Neural progenitor cell (in vitro differentiated cells): ENCODE data around the gene MESD. TPM values are rescaled to one million over a fixed set of nuclear protein-coding genes. Genes with fewer than 3 reads are reported as not detected.
A peak's percentile ranks its signal among the peaks of the same experiment; 100 is the strongest.

Source experiments
- DNase-seq: peaks from one replicate; pipeline ENCODE4 v3.0.0-alpha.2; 2016; ENCODE audit warnings: low spot score
- H2AFZ ChIP-seq: fragments of 200-600 bp; sonication (generic); replicated peaks from 2 replicates; pipeline ENCODE4 v1.6.1; 2016; ENCODE audit warnings: antibody characterized with exemption
- H3F3A ChIP-seq: fragments of 200-600 bp; sonication (generic); 2 replicates; pipeline ENCODE4 v1.6.1; 2016; ENCODE audit warnings: antibody characterized with exemption, low read depth
- H3K27ac ChIP-seq: fragments of 200-600 bp; sonication (generic); 2 replicates; pipeline ENCODE4 v1.5.1; 2016; ENCODE audit warnings: mild to moderate bottlenecking
- H3K27me3 ChIP-seq: fragments of 200-600 bp; sonication (generic); 2 replicates; pipeline ENCODE4 v1.6.1; 2016; ENCODE audit warnings: mild to moderate bottlenecking, moderate library complexity
- H3K36me3 ChIP-seq: fragments of 200-600 bp; sonication (generic); 2 replicates; pipeline ENCODE4 v1.5.1; 2016
- H3K4me1 ChIP-seq: fragments of 200-600 bp; sonication (generic); 2 replicates; pipeline ENCODE4 v1.6.1; 2016; ENCODE audit warnings: mixed run types
- H3K4me2 ChIP-seq: fragments of 200-600 bp; sonication (generic); 2 replicates; pipeline ENCODE4 v1.6.1; 2016
- H3K4me3 ChIP-seq: fragments of 200-600 bp; sonication (generic); 2 replicates; pipeline ENCODE4 v1.5.1; 2016
- H3K79me2 ChIP-seq: fragments of 200-600 bp; sonication (generic); 2 replicates; pipeline ENCODE4 v1.6.1; 2016; ENCODE audit warnings: low read depth
- H3K9ac ChIP-seq: fragments of 200-600 bp; sonication (generic); 2 replicates; pipeline ENCODE4 v1.6.1; 2016
- H3K9me3 ChIP-seq: fragments of 200-600 bp; sonication (generic); 2 replicates; pipeline ENCODE4 v1.5.1; 2016; ENCODE audit warnings: low read depth
- H4K20me1 ChIP-seq: fragments of 200-600 bp; sonication (generic); 2 replicates; pipeline ENCODE4 v1.6.1; 2016; ENCODE audit warnings: low read depth
- H3K27ac Mint-ChIP-seq: 3 replicates; pipeline ENCODE4 v1.8.0; 2021; ENCODE audit warnings: mixed read lengths
- H3K27me3 Mint-ChIP-seq: 2 replicates; pipeline ENCODE4 v1.8.0; 2022; ENCODE audit warnings: low read depth, mild to moderate bottlenecking, inconsistent platforms, moderate library complexity, mixed read lengths; ENCODE audit not compliant: insufficient read depth
- H3K36me3 Mint-ChIP-seq: 3 replicates; pipeline ENCODE4 v1.8.0; 2021; ENCODE audit warnings: mixed read lengths
- H3K4me1 Mint-ChIP-seq: 3 replicates; pipeline ENCODE4 v1.8.0; 2021; ENCODE audit warnings: mixed read lengths
- H3K4me3 Mint-ChIP-seq: 3 replicates; pipeline ENCODE4 v1.8.0; 2021; ENCODE audit warnings: mild to moderate bottlenecking, moderate library complexity, mixed read lengths
- H3K9me3 Mint-ChIP-seq: 3 replicates; pipeline ENCODE4 v1.8.0; 2020; ENCODE audit warnings: mixed read lengths
- EZH2 ChIP-seq: fragments of 200-600 bp; sonication (generic); IDR thresholded peaks from 2 replicates; pipeline ENCODE4 v1.6.1; 2017; ENCODE audit warnings: antibody characterized with exemption, mild to moderate bottlenecking, moderate library complexity
- EZH2phosphoT487 ChIP-seq: fragments of 200-600 bp; sonication (generic); IDR thresholded peaks from 2 replicates; pipeline ENCODE4 v1.6.1; 2017; ENCODE audit warnings: antibody characterized with exemption
- total RNA-seq: library from RNA; depleted of rRNA; stranded (reverse); fragments of >200 nt; gene quantifications from 2 replicates; pipeline ENCODE4 v1.2.3, GENCODE V29; 2015; ENCODE audit warnings: low replicate concordance
- TF ChIP-seq, protein P1 (sequence below): fragments of 200-600 bp; sonication (generic); IDR thresholded peaks from 2 replicates; pipeline ENCODE4 v1.5.1; 2017; ENCODE audit warnings: antibody characterized with exemption, mild to moderate bottlenecking

The MESD gene
- total RNA-seq, 1 donor from 2014 or later = 31.5 TPM

DNA sequence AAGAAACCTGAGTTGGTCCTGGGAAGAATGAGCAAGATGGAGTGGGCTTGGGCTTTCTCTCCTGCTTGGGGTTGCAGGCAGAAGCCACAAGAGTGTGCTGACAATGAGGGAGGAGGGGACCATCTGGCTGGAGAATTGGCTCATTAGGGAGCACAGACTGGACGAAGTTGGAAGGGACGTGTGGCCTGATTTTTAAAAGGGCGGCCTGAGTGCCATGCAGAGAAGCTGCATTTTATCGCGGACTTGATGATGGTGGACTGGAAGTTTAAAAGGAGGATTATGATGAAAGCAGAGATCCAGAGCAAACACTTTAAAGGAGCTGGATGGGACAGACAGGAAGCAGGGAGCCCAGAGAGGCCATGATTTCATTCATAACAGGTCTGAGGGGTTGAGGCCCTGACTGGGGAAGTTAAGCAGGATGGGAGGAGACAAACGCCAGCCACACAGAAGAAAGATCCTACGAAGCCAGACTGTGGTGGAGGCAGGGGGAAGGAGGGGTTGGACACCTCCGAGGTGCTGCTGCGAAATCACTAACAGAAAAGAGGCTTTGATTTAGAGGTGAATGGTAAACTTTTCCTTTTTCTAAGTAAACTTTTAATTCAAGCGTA is 34.8 kb upstream of the MESD start:
- Mint-ChIP-seq H3K36me3 (no peaks in the 10 kb centered on the region), H3K9me3 (no peaks in the 10 kb centered on the region), H3K27ac (peak overlapping the region; percentile 47), H3K4me3 (peak overlapping the region; percentile 9), H3K27me3 (peaks cover 2% of the 10 kb centered on the region), H3K4me1 (peaks cover 21% of the 10 kb centered on the region)
- Histone ChIP-seq H3K9ac (no peak overlapping the region), H3K36me3 (no peaks in the 10 kb centered on the region), H3K27ac (no peak overlapping the region), H3K4me1 (peaks cover 12% of the 10 kb centered on the region), H3K79me2 (no peaks in the 10 kb centered on the region), H3K4me3 (no peak overlapping the region), H3K27me3 (no peaks in the 10 kb centered on the region), H3K9me3 (no peaks in the 10 kb centered on the region), H2AFZ (peak overlapping the region; percentile 30), H3K4me2 (no peak overlapping the region), H3F3A (no peaks in the 10 kb centered on the region), H4K20me1 (no peaks in the 10 kb centered on the region)
- DNase-seq = no peak
- no peak for TF ChIP-seq EZH2phosphoT487
- TF ChIP-seq EZH2 = no peak
- TF ChIP-seq, protein P1, sequence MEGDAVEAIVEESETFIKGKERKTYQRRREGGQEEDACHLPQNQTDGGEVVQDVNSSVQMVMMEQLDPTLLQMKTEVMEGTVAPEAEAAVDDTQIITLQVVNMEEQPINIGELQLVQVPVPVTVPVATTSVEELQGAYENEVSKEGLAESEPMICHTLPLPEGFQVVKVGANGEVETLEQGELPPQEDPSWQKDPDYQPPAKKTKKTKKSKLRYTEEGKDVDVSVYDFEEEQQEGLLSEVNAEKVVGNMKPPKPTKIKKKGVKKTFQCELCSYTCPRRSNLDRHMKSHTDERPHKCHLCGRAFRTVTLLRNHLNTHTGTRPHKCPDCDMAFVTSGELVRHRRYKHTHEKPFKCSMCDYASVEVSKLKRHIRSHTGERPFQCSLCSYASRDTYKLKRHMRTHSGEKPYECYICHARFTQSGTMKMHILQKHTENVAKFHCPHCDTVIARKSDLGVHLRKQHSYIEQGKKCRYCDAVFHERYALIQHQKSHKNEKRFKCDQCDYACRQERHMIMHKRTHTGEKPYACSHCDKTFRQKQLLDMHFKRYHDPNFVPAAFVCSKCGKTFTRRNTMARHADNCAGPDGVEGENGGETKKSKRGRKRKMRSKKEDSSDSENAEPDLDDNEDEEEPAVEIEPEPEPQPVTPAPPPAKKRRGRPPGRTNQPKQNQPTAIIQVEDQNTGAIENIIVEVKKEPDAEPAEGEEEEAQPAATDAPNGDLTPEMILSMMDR = no peak

DNA sequence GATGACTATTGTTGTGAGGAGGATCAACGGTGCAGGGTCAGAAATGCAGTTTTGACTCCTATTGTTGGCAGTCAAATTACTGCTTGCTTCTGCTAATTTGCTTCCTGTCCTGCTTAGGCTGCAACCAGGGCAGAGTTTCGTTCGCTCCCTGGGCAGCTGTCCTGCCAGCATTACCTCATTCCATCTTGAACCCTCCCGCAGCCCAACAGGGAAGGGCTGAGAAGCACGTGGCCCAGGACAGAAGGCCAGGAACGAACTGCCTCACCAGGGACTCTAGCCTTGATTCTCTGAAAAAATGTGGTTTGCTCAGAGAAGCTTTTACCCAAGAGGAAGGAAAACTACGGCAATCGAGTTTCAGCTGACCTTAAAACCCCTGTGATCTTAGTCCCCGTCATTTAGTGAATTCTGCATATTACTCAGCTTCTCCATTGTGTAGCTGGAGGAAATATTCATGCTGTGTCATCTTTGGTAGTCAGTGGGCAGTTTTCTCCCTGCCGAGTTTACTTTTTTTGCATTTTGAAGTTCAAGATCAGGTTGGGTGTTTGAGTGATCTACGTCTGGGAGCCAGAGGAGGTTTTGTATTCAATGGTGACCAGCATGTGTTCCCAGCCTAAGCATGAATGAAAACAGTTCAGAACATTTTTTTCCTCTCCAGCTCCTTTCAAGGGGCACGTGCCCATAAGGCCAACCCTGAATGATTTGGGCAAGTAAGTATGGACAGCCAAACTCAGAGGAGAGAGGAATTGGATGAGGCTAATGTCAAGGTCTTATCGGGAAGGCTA is 34.1 kb upstream of the MESD start:
- Histone ChIP-seq H3K36me3 (no peaks in the 10 kb centered on the region), H3K4me3 (no peak overlapping the region), H3K4me1 (peaks cover 12% of the 10 kb centered on the region), H3K27me3 (no peaks in the 10 kb centered on the region), H3K79me2 (no peaks in the 10 kb centered on the region), H3K9ac (no peak overlapping the region), H3K27ac (no peak overlapping the region), H3K9me3 (no peaks in the 10 kb centered on the region), H3K4me2 (no peak overlapping the region), H3F3A (no peaks in the 10 kb centered on the region), H4K20me1 (no peaks in the 10 kb centered on the region), H2AFZ (no peak overlapping the region)
- peaks cover 2% of the 10 kb centered on the region for H3K27me3 Mint-ChIP-seq
- H3K9me3 Mint-ChIP-seq = no peaks in the 10 kb centered on the region
- H3K27ac Mint-ChIP-seq = peak overlapping the region; percentile 47
- TF ChIP-seq, protein P1 = no peak
- TF ChIP-seq EZH2phosphoT487 = no peak
- no peak for TF ChIP-seq EZH2
- no peaks in the 10 kb centered on the region for H3K36me3 Mint-ChIP-seq
- H3K4me1 Mint-ChIP-seq = peaks cover 21% of the 10 kb centered on the region
- peak overlapping the region; percentile 9 for H3K4me3 Mint-ChIP-seq
- no peak for DNase-seq

DNA sequence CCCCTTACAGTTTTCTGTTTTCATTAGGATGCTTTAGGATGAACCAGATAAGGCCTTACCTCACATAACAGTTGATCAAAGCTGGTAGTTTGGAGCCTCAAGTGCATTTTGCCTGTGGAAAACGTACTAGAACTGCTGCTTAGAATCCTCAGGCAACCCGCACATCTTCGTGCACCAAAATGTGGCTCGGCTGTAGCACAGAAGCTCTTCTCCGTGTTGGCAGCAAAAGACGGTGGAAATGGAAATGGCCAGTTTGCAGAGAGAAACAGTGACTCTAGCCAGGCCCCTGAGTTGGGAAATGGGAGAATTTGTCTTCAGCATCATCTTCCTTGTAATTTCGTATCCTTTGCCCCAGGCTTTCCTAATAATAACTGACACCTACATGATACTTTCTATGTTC is 31.7 kb upstream of the MESD start:
- Histone ChIP-seq H3K27ac (no peak overlapping the region), H3K9me3 (no peaks in the 10 kb centered on the region), H4K20me1 (no peaks in the 10 kb centered on the region), H3K4me1 (peaks cover 12% of the 10 kb centered on the region), H3K79me2 (no peaks in the 10 kb centered on the region), H3F3A (no peaks in the 10 kb centered on the region), H3K4me2 (no peak overlapping the region), H3K9ac (no peak overlapping the region), H2AFZ (no peak overlapping the region), H3K27me3 (no peaks in the 10 kb centered on the region), H3K4me3 (no peak overlapping the region), H3K36me3 (no peaks in the 10 kb centered on the region)
- no peak for DNase-seq
- no peak for TF ChIP-seq EZH2phosphoT487
- TF ChIP-seq, protein P1 = no peak
- Mint-ChIP-seq H3K4me1 (peaks cover 23% of the 10 kb centered on the region), H3K9me3 (no peaks in the 10 kb centered on the region), H3K4me3 (no peak overlapping the region), H3K36me3 (no peaks in the 10 kb centered on the region), H3K27me3 (no peaks in the 10 kb centered on the region), H3K27ac (no peak overlapping the region)
